ENCODE data around the gene KIAA0232.

- TF ChIP-seq CTCF (optimal IDR thresholded peaks at IDR 0.05 in 1 of 3, IDR thresholded peaks at IDR 0.05 in 1 of 3, conservative IDR thresholded peaks at IDR 0.05 in 1 of 3; ENCODE audit: extremely low read depth in 1 of 3, insufficient read depth in 2 of 3, low read length in 3 of 3) (no peak), EZH2 (IDR thresholded peaks at IDR 0.05; ENCODE audit: low read length) (no peak)
These were observed 35.7 kb upstream of the KIAA0232 start for GRCh38 chr4:6746721-6747293.

Data from keratinocyte (primary cell).